IMR-90 (cell line): ENCODE data around the gene ANKRD53. TPM values are rescaled to one million over a fixed set of nuclear protein-coding genes. Genes with fewer than 3 reads are reported as not detected.

Experiments used
- ATAC-seq: fragments of 200-7000 bp; cut with Tn5 transposase; 2 replicates; pipeline ENCODE4 v1.9.1; 2020; ENCODE audit warnings: low read depth, mild to moderate bottlenecking, moderate library complexity
- BruUV-seq: library from RNA; stranded (reverse); fragments of 400-500 nt; replicated peaks from 2 replicates; lab custom pipeline; 2021; lab: Mats Ljungman, UMichigan
- CTCF ChIA-PET: fragments of 300-600 bp; formaldehyde crosslinking; extraction: SDS; loops from one replicate; lab custom pipeline; 2021; ENCODE audit warnings: antibody characterized with exemption; lab: Yijun Ruan, JAX
- POLR2A ChIA-PET: fragments of 300-600 bp; sonication (Branson Sonifier 250); formaldehyde crosslinking; loops from one replicate; lab custom pipeline; 2022; ENCODE audit warnings: antibody characterized with exemption; ENCODE audit not compliant: unreplicated experiment; lab: Charles Lee
- DNase-seq: peaks from one replicate; pipeline ENCODE4 v3.0.0; 2013
- H2AFZ ChIP-seq: replicated peaks from 2 replicates; pipeline ENCODE3; 2013; ENCODE audit warnings: low read length, mild to moderate bottlenecking; ENCODE audit not compliant: poor library complexity
- H2AK5ac ChIP-seq: 2 replicates; pipeline ENCODE4 v1.6.1; 2013; ENCODE audit warnings: low read depth, low read length, inconsistent platforms
- H2AK9ac ChIP-seq: replicated peaks from 2 replicates; pipeline ENCODE3; 2013; ENCODE audit warnings: mild to moderate bottlenecking, low read depth, low read length, moderate library complexity; ENCODE audit not compliant: poor library complexity
- H2BK120ac ChIP-seq: 2 replicates; pipeline ENCODE4 v1.6.1; 2013; ENCODE audit warnings: low read depth, low read length, inconsistent platforms
- H2BK15ac ChIP-seq: 3 replicates; pipeline ENCODE4 v1.6.1; 2013; ENCODE audit warnings: low read depth, low read length, inconsistent platforms
- H2BK20ac ChIP-seq: 2 replicates; pipeline ENCODE4 v1.6.1; 2013; ENCODE audit warnings: low read depth, mild to moderate bottlenecking, inconsistent platforms, low read length, moderate library complexity
- H2BK5ac ChIP-seq: 2 replicates; pipeline ENCODE4 v1.6.1; 2013; ENCODE audit warnings: mild to moderate bottlenecking, low read depth, low read length, inconsistent platforms; ENCODE audit not compliant: poor library complexity, severe bottlenecking
- H3K14ac ChIP-seq: replicated peaks from 2 replicates; pipeline ENCODE4 v1.6.1; 2013; ENCODE audit warnings: low read depth, low read length, inconsistent platforms
- H3K18ac ChIP-seq: 2 replicates; pipeline ENCODE4 v1.6.1; 2013; ENCODE audit warnings: low read depth, low read length, control low read depth
- H3K23ac ChIP-seq: 2 replicates; pipeline ENCODE4 v1.6.1; 2013; ENCODE audit warnings: low read depth, low read length, inconsistent platforms
- H3K27ac ChIP-seq: 2 replicates; pipeline ENCODE4 v1.5.1; 2013; ENCODE audit warnings: mild to moderate bottlenecking, control low read depth, low read length; ENCODE audit not compliant: insufficient read depth
- H3K27me3 ChIP-seq: 2 replicates; pipeline ENCODE4 v1.6.1; 2013; ENCODE audit warnings: low read length; ENCODE audit not compliant: control insufficient read depth, insufficient read depth
- H3K36me3 ChIP-seq: 2 replicates; pipeline ENCODE4 v1.6.1; 2013; ENCODE audit warnings: low read length, mixed read lengths; ENCODE audit not compliant: control insufficient read depth, insufficient read depth
- H3K4ac ChIP-seq: 2 replicates; pipeline ENCODE4 v1.6.1; 2013; ENCODE audit warnings: low read depth, low read length, inconsistent platforms
- H3K4me1 ChIP-seq: 2 replicates; pipeline ENCODE4 v1.6.1; 2013; ENCODE audit warnings: low read length, mixed read lengths; ENCODE audit not compliant: control insufficient read depth, insufficient read depth
- H3K4me2 ChIP-seq: 2 replicates; pipeline ENCODE4 v1.6.1; 2013; ENCODE audit warnings: low read depth, mild to moderate bottlenecking, control low read depth, low read length, moderate library complexity
- H3K4me3 ChIP-seq: 2 replicates; pipeline ENCODE4 v1.5.1; 2013; ENCODE audit warnings: low read depth, mild to moderate bottlenecking, control low read depth, low read length, moderate library complexity; ENCODE audit not compliant: insufficient read depth
- H3K56ac ChIP-seq: 2 replicates; pipeline ENCODE4 v1.6.1; 2013; ENCODE audit warnings: low read length, inconsistent platforms; ENCODE audit not compliant: insufficient read depth; ENCODE audit errors: extremely low read depth
- H3K79me1 ChIP-seq, 2 experiments: 2 replicates each; pipeline ENCODE4 v1.6.1; 2013; ENCODE audit warnings: low read length in 2 of 2, inconsistent platforms in 1 of 2, low read depth in 1 of 2
- H3K9ac ChIP-seq: 2 replicates; pipeline ENCODE4 v1.6.1; 2013; ENCODE audit warnings: low read depth, low read length, control low read depth
- H3K9me1 ChIP-seq: 2 replicates; pipeline ENCODE4 v1.6.1; 2013; ENCODE audit warnings: low read length, inconsistent platforms; ENCODE audit not compliant: insufficient read depth
- H3K9me3 ChIP-seq: 2 replicates; pipeline ENCODE4 v1.6.1; 2013; ENCODE audit warnings: low read length; ENCODE audit not compliant: control insufficient read depth, insufficient read depth
- H4K20me1 ChIP-seq: 2 replicates; pipeline ENCODE4 v1.6.1; 2013; ENCODE audit warnings: low read length, inconsistent platforms; ENCODE audit not compliant: insufficient read depth
- H4K5ac ChIP-seq: 2 replicates; pipeline ENCODE4 v1.6.1; 2013; ENCODE audit warnings: mild to moderate bottlenecking, low read depth, low read length, control low read depth
- H4K8ac ChIP-seq, 2 experiments: 2 replicates each; pipeline ENCODE4 v1.6.1; 2013; ENCODE audit warnings: low read depth in 2 of 2, low read length in 2 of 2, control low read depth in 1 of 2, inconsistent platforms in 1 of 2
- H4K91ac ChIP-seq: 2 replicates; pipeline ENCODE4 v1.6.1; 2013; ENCODE audit warnings: low read depth, low read length, inconsistent platforms; ENCODE audit not compliant: insufficient read depth
- BHLHE40 ChIP-seq: fragments of 150-350 bp; IDR thresholded peaks from 2 replicates; pipeline ENCODE4 v1.6.1; 2016; ENCODE audit warnings: mild to moderate bottlenecking, low read depth, low read length
- CEBPB ChIP-seq: IDR thresholded peaks from 2 replicates; pipeline ENCODE4 v1.6.1; 2012; ENCODE audit warnings: low read depth, low read length, improper control_type of control experiment
- CHD1 ChIP-seq: IDR thresholded peaks from 2 replicates; pipeline ENCODE4 v1.6.1; 2012; ENCODE audit warnings: low read depth, low read length, improper control_type of control experiment
- CTCF ChIP-seq: conservative IDR thresholded peaks from 2 replicates; pipeline ENCODE4 v1.5.1; 2012; ENCODE audit warnings: mild to moderate bottlenecking, low read depth, low read length, improper control_type of control experiment
- ELK1 ChIP-seq: fragments of 150-350 bp; IDR thresholded peaks from 2 replicates; pipeline ENCODE4 v1.6.1; 2016; ENCODE audit warnings: low read depth, mild to moderate bottlenecking, low read length, moderate library complexity, borderline replicate concordance
- FOS ChIP-seq: fragments of 150-350 bp; IDR thresholded peaks from 2 replicates; pipeline ENCODE4 v1.6.1; 2016; ENCODE audit warnings: low read depth, low read length
- MAFK ChIP-seq: IDR thresholded peaks from 2 replicates; pipeline ENCODE4 v1.6.1; 2012; ENCODE audit warnings: low read depth, low read length, improper control_type of control experiment
- RAD21 ChIP-seq: IDR thresholded peaks from 2 replicates; pipeline ENCODE4 v1.6.1; 2012; ENCODE audit warnings: low read length, improper control_type of control experiment
- RCOR1 ChIP-seq: IDR thresholded peaks from 2 replicates; pipeline ENCODE4 v1.6.1; 2012; ENCODE audit warnings: mild to moderate bottlenecking, low read length, improper control_type of control experiment; ENCODE audit not compliant: insufficient replicate concordance
- RFX5 ChIP-seq: IDR thresholded peaks from 2 replicates; pipeline ENCODE4 v1.8.0; 2012; ENCODE audit warnings: low read depth, mild to moderate bottlenecking, low read length, moderate library complexity
- WGBS, 2 experiments: methylation state at CpG; one replicate each; pipeline versions ENCODE4 v1.1.5 to v1.1.7; 2013; ENCODE audit warnings: missing lambda C conversion rate in 2 of 2; ENCODE audit not compliant: insufficient read length in 1 of 2; ENCODE audit errors: extremely low coverage in 2 of 2; 5-methylcytosine and 5-hydroxymethylcytosine counted together
- dilution Hi-C: fragments of 300-500 bp; cut with HindIII; formaldehyde crosslinking; loops from one replicate; pipeline ENCODE4 v1.14.3; 2018; ENCODE audit warnings: low sequenced_read_pairs; ENCODE audit not compliant: unreplicated experiment
- in situ Hi-C: fragments of 300-500 bp; cut with MboI; formaldehyde crosslinking; loops from 3 replicates; pipeline ENCODE4 v1.14.3; 2019; ENCODE audit warnings: low sequenced_read_pairs, inconsistent platforms, mixed read lengths
- intact Hi-C: fragments of 100-400 bp; cut with micrococcal nuclease; formaldehyde crosslinking; loops from 2 replicates; pipeline ENCODE4 v1.10.0; 2022
- polyA plus RNA-seq, 3 experiments: library from polyadenylated mRNA; depleted of rRNA; stranded (reverse); fragments of >200 nt; gene quantifications; 2 replicates each; pipeline ENCODE4 v1.2.3, GENCODE V29; 2012; ENCODE audit warnings: low replicate concordance in 1 of 3
- total RNA-seq: library from RNA; depleted of rRNA; stranded (reverse); fragments of >200 nt; gene quantifications from 2 replicates; pipeline ENCODE4 v1.2.3, GENCODE V29; 2012

Gene ANKRD53
- total and polyA plus RNA-seq, 2 of the 4 experiments (the other 2 are of a cell fraction): 0.54 to 1.0 TPM

- Histone ChIP-seq H3K56ac (no peak overlapping the region), H3K9ac (no peak overlapping the region), H3K27ac (no peak overlapping the region), H3K18ac (no peak overlapping the region), H3K9me1 (no peaks in the 10 kb centered on the region), H4K91ac (no peak overlapping the region), H4K5ac (no peak overlapping the region), H3K23ac (no peak overlapping the region), H3K36me3 (no peaks in the 10 kb centered on the region), H2BK120ac (no peak overlapping the region), H3K4ac (no peak overlapping the region), H3K27me3 (peaks cover 5% of the 10 kb centered on the region; the same call in 1 of the 2 replicates), H3K9me3 (no peaks in the 10 kb centered on the region), H3K4me2 (no peak overlapping the region), H3K4me1 (no peaks in the 10 kb centered on the region), H2BK5ac (no peak overlapping the region), H3K4me3 (no peak overlapping the region), H2BK20ac (no peak overlapping the region), H3K14ac (no peak overlapping the region), H2AFZ (peak overlapping the region; percentile 62), H4K20me1 (no peaks in the 10 kb centered on the region), H2AK5ac (no peak overlapping the region), H2BK15ac (no peak overlapping the region), H3K79me1 (no peaks in the 10 kb centered on the region), H4K8ac (no peak overlapping the region), H2AK9ac (no peak overlapping the region)
- dilution Hi-C loops: no loop called here
- in situ Hi-C loops: no loop called here
- ATAC-seq (no peak), DNase-seq (no peak)
- intact Hi-C loops: loop anchor here (1.0 to 2.0 kb wide), 3 partner anchors 12 to 36 kb away; partner anchors contain the start of gene TEX261
- whole genome bisulfite sequencing, 2 experiments: 93% methylated on average over 8 of the region's 14 CpGs; no CpG with 5 or more reads in 1 of the 2 experiments
- POLR2A ChIA-PET: no interaction called here
- BruUV-seq: no TSS peak
- no peak for TF ChIP-seq CTCF
- no peak for TF ChIP-seq RFX5
- TF ChIP-seq RCOR1: no peak
- TF ChIP-seq RAD21: no peak
- TF ChIP-seq ELK1: no peak
- no peak for TF ChIP-seq FOS
- no peak for TF ChIP-seq MAFK
- no peak for TF ChIP-seq CEBPB
- no peak for TF ChIP-seq CHD1
- TF ChIP-seq BHLHE40: no peak
- CTCF ChIA-PET: interaction anchor here (0.7 to 2.3 kb wide), 5 partner anchors 12 to 36 kb away, joined by 3 to 13 read pairs (median 5); partner anchors contain the start of gene ANKRD53
Measured at GRCh38 chr2:70965506-70965905, 12.9 kb upstream of the ANKRD53 start.
